GM23338 (cell line): Measurements from ENCODE around the gene SLC39A11. TPM values are rescaled to one million over a fixed set of nuclear protein-coding genes. Genes with fewer than 3 reads are reported as not detected.

ENCODE experiments used
- ATAC-seq: fragments of 200-7000 bp; cut with Tn5 transposase; 3 replicates; pipeline ENCODE4 v1.9.1; 2020
- DNase-seq: peaks from one replicate; pipeline ENCODE4 v3.0.0-alpha.2; 2015; ENCODE audit warnings: low spot score
- H2AFZ ChIP-seq: fragments of 200-600 bp; sonication (generic); 2 replicates; pipeline ENCODE4 v1.8.0; 2016; ENCODE audit warnings: antibody characterized with exemption, mild to moderate bottlenecking, moderate library complexity
- H3F3A ChIP-seq: fragments of 200-600 bp; sonication (generic); replicated peaks from 2 replicates; pipeline ENCODE4 v1.8.0; 2017; ENCODE audit warnings: antibody characterized with exemption, mixed run types, low read depth
- H3K27ac ChIP-seq: fragments of 200-600 bp; sonication (generic); 2 replicates; pipeline ENCODE4 v1.6.1; 2016; ENCODE audit warnings: low read depth
- H3K27me3 ChIP-seq: fragments of 200-600 bp; sonication (generic); 2 replicates; pipeline ENCODE4 v1.8.0; 2016; ENCODE audit warnings: mild to moderate bottlenecking, mixed run types, moderate library complexity; ENCODE audit not compliant: insufficient read depth
- H3K36me3 ChIP-seq: fragments of 200-600 bp; sonication (generic); 2 replicates; pipeline ENCODE4 v1.8.0; 2016; ENCODE audit warnings: mild to moderate bottlenecking; ENCODE audit not compliant: insufficient read depth
- H3K4me1 ChIP-seq: fragments of 200-600 bp; sonication (generic); 2 replicates; pipeline ENCODE4 v1.8.0; 2016; ENCODE audit warnings: mild to moderate bottlenecking, moderate library complexity; ENCODE audit not compliant: insufficient read depth
- H3K4me2 ChIP-seq: fragments of 200-600 bp; sonication (generic); 2 replicates; pipeline ENCODE4 v1.7.1; 2017; ENCODE audit warnings: mixed run types
- H3K4me3 ChIP-seq: fragments of 200-600 bp; sonication (generic); 2 replicates; pipeline ENCODE4 v1.6.1; 2016; ENCODE audit warnings: mixed run types
- H3K79me2 ChIP-seq: fragments of 200-600 bp; sonication (generic); replicated peaks from 2 replicates; pipeline ENCODE4 v1.8.0; 2017; ENCODE audit warnings: mild to moderate bottlenecking; ENCODE audit not compliant: insufficient read depth
- H3K9me2 ChIP-seq: fragments of 200-600 bp; sonication (generic); 2 replicates; pipeline ENCODE4 v1.8.0; 2017; ENCODE audit not compliant: insufficient read depth
- H4K20me1 ChIP-seq: fragments of 200-600 bp; sonication (generic); replicated peaks from 2 replicates; pipeline ENCODE4 v1.8.0; 2017; ENCODE audit warnings: mild to moderate bottlenecking; ENCODE audit not compliant: insufficient read depth
- H3K27ac Mint-ChIP-seq: 2 replicates; pipeline ENCODE4 v1.8.0; 2020; ENCODE audit warnings: inconsistent platforms, mild to moderate bottlenecking, moderate library complexity, mixed read lengths
- H3K27me3 Mint-ChIP-seq: 3 replicates; pipeline ENCODE4 v1.8.0; 2022; ENCODE audit warnings: low read depth, mild to moderate bottlenecking, moderate library complexity, mixed read lengths, inconsistent platforms; ENCODE audit not compliant: insufficient read depth, poor library complexity
- H3K36me3 Mint-ChIP-seq: 3 replicates; pipeline ENCODE4 v1.8.0; 2021; ENCODE audit warnings: low read depth, mild to moderate bottlenecking, inconsistent platforms, moderate library complexity, mixed read lengths
- H3K4me1 Mint-ChIP-seq: 3 replicates; pipeline ENCODE4 v1.8.0; 2020; ENCODE audit warnings: mild to moderate bottlenecking, inconsistent platforms, mixed read lengths
- H3K4me3 Mint-ChIP-seq: 3 replicates; pipeline ENCODE4 v1.8.0; 2021; ENCODE audit warnings: moderate library complexity, mild to moderate bottlenecking, inconsistent platforms, mixed read lengths
- H3K9me3 Mint-ChIP-seq: 3 replicates; pipeline ENCODE4 v1.8.0; 2020; ENCODE audit warnings: moderate library complexity, mild to moderate bottlenecking, inconsistent platforms, mixed read lengths
- CREB1 ChIP-seq: fragments of 250-450 bp; sonication (Bioruptor Pico); IDR thresholded peaks from 2 replicates; pipeline ENCODE4 v1.5.0; 2020; ENCODE audit warnings: low read depth, mild to moderate bottlenecking, moderate library complexity
- EZH2 ChIP-seq: fragments of 200-600 bp; sonication (generic); IDR thresholded peaks from one replicate; pipeline ENCODE4 v1.8.0; 2017; ENCODE audit warnings: antibody characterized with exemption, mild to moderate bottlenecking, low read depth; ENCODE audit not compliant: unreplicated experiment
- EZH2phosphoT487 ChIP-seq: fragments of 200-600 bp; sonication (generic); IDR thresholded peaks from one replicate; pipeline ENCODE4 v1.8.1; 2018; ENCODE audit warnings: antibody characterized with exemption; ENCODE audit not compliant: unreplicated experiment
- JUNB ChIP-seq: IDR thresholded peaks from one replicate; pipeline ENCODE4 v1.6.1; 2016; ENCODE audit warnings: antibody characterized with exemption; ENCODE audit not compliant: unreplicated experiment
- NANOG ChIP-seq: IDR thresholded peaks from 2 replicates; pipeline ENCODE4 v1.6.1; 2016; ENCODE audit warnings: antibody characterized with exemption, borderline replicate concordance
- POLR2AphosphoS5 ChIP-seq: IDR thresholded peaks from 2 replicates; pipeline ENCODE4 v1.6.1; 2016; ENCODE audit warnings: antibody characterized with exemption, low read depth
- STAT1 ChIP-seq: IDR thresholded peaks from one replicate; pipeline ENCODE4 v1.6.1; 2016; ENCODE audit warnings: antibody characterized with exemption; ENCODE audit not compliant: unreplicated experiment
- ZNF114 ChIP-seq: fragments of 250-450 bp; sonication (Bioruptor Pico); IDR thresholded peaks from 2 replicates; pipeline ENCODE4 v1.5.0; 2020; ENCODE audit warnings: mild to moderate bottlenecking, moderate library complexity
- ZNF331 ChIP-seq: fragments of 250-450 bp; sonication (Bioruptor Pico); IDR thresholded peaks from 2 replicates; pipeline ENCODE4 v1.5.0; 2020; ENCODE audit warnings: low read depth, mild to moderate bottlenecking, moderate library complexity
- polyA plus RNA-seq: library from polyadenylated mRNA; unstranded; fragments of >200 nt; fragmentation: Nextera tagmentation; extraction: Ambion mirVana; gene quantifications from 2 replicates; pipeline ENCODE4 v1.2.1, GENCODE V29; 2016
- total RNA-seq: library from RNA; depleted of rRNA; stranded (reverse); fragments of >200 nt; shearing (Covaris generic); gene quantifications from 2 replicates; pipeline ENCODE4 v1.2.3, GENCODE V29; 2014
- TF ChIP-seq, protein P1 (sequence below): IDR thresholded peaks from 2 replicates; pipeline ENCODE4 v1.6.1; 2016; ENCODE audit warnings: antibody characterized with exemption
- TF ChIP-seq, protein P2 (sequence below): fragments of 250-450 bp; sonication (Bioruptor Pico); IDR thresholded peaks from 2 replicates; pipeline ENCODE4 v1.5.0; 2020; ENCODE audit warnings: mild to moderate bottlenecking, moderate library complexity
- TF ChIP-seq, protein P3 (sequence below), 2 experiments: fragments of 200-600 bp in 1 of 2; sonication (generic) in 1 of 2; conservative IDR thresholded peaks; 2 replicates each; pipeline versions ENCODE4 v1.5.1 to v1.6.1; 2016 to 2017; ENCODE audit warnings: antibody characterized with exemption in 2 of 2, low read depth in 2 of 2, mild to moderate bottlenecking in 2 of 2, moderate library complexity in 1 of 2
- TF ChIP-seq, protein P4 (sequence below): IDR thresholded peaks from one replicate; pipeline ENCODE4 v1.6.1; 2018; ENCODE audit warnings: antibody characterized with exemption; ENCODE audit not compliant: unreplicated experiment

The SLC39A11 gene
- total and polyA plus RNA-seq, 2 experiments from 2014 or later = 10.8 to 18.1 TPM

DNA sequence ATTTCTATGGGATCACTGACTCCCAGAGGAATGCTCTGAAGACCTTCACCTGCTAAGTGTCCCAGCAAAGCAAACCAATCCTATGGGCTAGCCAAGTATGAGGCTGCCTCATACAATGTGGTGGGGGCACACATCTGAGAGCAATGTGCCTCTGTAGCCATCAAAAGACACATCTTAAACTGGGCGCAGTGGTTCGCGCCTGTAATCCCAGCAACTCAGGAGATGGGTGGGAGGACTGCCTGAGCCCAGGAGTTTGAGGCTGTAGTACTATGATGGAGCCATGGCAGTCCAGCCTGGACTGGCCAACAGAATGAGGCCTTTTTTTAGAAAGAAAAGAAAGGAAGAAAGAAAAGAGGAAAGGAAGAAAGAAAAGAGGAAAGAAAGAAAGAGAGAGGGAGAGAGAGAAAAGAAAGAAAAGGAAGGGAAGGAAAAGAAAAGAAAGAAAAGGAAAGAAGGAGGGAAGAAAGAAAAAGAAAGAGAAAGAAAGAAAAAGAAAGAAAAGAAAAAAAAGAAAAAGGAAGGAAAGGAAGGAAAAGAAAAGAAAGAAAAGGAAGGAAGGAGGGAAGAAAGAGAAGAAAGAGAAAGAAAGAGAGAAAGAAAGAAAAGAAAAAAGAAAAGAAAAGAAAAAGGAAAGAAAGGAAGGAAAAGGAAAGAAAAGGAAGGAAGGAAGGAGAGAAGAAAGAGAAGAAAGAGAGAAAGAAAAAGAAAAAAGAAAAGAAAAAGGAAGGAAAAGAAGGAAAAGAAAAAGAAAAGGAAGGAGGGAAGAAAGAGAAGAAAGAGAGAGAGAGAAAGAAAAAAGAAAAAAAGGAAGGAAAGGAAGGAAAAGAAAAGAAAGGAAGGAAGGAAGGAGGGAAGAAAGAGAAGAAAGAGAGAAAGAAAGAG, 430.3 kb downstream of the SLC39A11 start:
- Histone ChIP-seq H3K36me3 (no peaks in the 10 kb centered on the region), H2AFZ (no peak overlapping the region), H3K27me3 (no peaks in the 10 kb centered on the region), H3K9me2 (peaks cover 5% of the 10 kb centered on the region; the same call in 1 of the 2 replicates), H3K79me2 (no peaks in the 10 kb centered on the region), H3F3A (no peaks in the 10 kb centered on the region), H3K4me1 (peaks cover 12% of the 10 kb centered on the region; the same call in 1 of the 2 replicates), H3K4me2 (no peak overlapping the region), H3K4me3 (no peak overlapping the region), H3K27ac (no peak overlapping the region), H4K20me1 (no peaks in the 10 kb centered on the region)
- Mint-ChIP-seq H3K4me1 (peaks cover 15% of the 10 kb centered on the region), H3K27ac (no peak overlapping the region), H3K27me3 (peaks cover 4% of the 10 kb centered on the region), H3K36me3 (no peaks in the 10 kb centered on the region; the same call in 2 of the 3 replicates), H3K9me3 (no peaks in the 10 kb centered on the region), H3K4me3 (no peak overlapping the region)
- ATAC-seq (no peak), DNase-seq (no peak)
- TF ChIP-seq, protein P1, sequence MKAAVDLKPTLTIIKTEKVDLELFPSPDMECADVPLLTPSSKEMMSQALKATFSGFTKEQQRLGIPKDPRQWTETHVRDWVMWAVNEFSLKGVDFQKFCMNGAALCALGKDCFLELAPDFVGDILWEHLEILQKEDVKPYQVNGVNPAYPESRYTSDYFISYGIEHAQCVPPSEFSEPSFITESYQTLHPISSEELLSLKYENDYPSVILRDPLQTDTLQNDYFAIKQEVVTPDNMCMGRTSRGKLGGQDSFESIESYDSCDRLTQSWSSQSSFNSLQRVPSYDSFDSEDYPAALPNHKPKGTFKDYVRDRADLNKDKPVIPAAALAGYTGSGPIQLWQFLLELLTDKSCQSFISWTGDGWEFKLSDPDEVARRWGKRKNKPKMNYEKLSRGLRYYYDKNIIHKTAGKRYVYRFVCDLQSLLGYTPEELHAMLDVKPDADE = no peak
- TF ChIP-seq, protein P2, sequence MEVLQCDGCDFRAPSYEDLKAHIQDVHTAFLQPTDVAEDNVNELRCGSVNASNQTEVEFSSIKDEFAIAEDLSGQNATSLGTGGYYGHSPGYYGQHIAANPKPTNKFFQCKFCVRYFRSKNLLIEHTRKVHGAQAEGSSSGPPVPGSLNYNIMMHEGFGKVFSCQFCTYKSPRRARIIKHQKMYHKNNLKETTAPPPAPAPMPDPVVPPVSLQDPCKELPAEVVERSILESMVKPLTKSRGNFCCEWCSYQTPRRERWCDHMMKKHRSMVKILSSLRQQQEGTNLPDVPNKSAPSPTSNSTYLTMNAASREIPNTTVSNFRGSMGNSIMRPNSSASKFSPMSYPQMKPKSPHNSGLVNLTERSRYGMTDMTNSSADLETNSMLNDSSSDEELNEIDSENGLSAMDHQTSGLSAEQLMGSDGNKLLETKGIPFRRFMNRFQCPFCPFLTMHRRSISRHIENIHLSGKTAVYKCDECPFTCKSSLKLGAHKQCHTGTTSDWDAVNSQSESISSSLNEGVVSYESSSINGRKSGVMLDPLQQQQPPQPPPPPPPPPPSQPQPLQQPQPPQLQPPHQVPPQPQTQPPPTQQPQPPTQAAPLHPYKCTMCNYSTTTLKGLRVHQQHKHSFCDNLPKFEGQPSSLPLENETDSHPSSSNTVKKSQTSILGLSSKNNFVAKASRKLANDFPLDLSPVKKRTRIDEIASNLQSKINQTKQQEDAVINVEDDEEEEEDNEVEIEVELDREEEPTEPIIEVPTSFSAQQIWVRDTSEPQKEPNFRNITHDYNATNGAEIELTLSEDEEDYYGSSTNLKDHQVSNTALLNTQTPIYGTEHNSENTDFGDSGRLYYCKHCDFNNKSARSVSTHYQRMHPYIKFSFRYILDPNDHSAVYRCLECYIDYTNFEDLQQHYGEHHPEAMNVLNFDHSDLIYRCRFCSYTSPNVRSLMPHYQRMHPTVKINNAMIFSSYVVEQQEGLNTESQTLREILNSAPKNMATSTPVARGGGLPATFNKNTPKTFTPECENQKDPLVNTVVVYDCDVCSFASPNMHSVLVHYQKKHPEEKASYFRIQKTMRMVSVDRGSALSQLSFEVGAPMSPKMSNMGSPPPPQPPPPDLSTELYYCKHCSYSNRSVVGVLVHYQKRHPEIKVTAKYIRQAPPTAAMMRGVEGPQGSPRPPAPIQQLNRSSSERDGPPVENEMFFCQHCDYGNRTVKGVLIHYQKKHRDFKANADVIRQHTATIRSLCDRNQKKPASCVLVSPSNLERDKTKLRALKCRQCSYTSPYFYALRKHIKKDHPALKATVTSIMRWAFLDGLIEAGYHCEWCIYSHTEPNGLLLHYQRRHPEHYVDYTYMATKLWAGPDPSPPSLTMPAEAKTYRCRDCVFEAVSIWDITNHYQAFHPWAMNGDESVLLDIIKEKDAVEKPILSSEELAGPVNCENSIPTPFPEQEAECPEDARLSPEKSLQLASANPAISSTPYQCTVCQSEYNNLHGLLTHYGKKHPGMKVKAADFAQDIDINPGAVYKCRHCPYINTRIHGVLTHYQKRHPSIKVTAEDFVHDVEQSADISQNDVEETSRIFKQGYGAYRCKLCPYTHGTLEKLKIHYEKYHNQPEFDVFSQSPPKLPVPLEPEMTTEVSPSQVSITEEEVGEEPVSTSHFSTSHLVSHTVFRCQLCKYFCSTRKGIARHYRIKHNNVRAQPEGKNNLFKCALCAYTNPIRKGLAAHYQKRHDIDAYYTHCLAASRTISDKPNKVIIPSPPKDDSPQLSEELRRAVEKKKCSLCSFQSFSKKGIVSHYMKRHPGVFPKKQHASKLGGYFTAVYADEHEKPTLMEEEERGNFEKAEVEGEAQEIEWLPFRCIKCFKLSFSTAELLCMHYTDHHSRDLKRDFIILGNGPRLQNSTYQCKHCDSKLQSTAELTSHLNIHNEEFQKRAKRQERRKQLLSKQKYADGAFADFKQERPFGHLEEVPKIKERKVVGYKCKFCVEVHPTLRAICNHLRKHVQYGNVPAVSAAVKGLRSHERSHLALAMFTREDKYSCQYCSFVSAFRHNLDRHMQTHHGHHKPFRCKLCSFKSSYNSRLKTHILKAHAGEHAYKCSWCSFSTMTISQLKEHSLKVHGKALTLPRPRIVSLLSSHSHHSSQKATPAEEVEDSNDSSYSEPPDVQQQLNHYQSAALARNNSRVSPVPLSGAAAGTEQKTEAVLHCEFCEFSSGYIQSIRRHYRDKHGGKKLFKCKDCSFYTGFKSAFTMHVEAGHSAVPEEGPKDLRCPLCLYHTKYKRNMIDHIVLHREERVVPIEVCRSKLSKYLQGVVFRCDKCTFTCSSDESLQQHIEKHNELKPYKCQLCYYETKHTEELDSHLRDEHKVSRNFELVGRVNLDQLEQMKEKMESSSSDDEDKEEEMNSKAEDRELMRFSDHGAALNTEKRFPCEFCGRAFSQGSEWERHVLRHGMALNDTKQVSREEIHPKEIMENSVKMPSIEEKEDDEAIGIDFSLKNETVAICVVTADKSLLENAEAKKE = no peak
- TF ChIP-seq ZNF114 (no peak), EZH2 (no peak), POLR2AphosphoS5 (no peak), CREB1 (no peak), JUNB (no peak), NANOG (no peak), EZH2phosphoT487 (no peak), STAT1 (no peak), ZNF331 (CRISPR knock-in tag) (no peak)
- TF ChIP-seq, protein P3, sequence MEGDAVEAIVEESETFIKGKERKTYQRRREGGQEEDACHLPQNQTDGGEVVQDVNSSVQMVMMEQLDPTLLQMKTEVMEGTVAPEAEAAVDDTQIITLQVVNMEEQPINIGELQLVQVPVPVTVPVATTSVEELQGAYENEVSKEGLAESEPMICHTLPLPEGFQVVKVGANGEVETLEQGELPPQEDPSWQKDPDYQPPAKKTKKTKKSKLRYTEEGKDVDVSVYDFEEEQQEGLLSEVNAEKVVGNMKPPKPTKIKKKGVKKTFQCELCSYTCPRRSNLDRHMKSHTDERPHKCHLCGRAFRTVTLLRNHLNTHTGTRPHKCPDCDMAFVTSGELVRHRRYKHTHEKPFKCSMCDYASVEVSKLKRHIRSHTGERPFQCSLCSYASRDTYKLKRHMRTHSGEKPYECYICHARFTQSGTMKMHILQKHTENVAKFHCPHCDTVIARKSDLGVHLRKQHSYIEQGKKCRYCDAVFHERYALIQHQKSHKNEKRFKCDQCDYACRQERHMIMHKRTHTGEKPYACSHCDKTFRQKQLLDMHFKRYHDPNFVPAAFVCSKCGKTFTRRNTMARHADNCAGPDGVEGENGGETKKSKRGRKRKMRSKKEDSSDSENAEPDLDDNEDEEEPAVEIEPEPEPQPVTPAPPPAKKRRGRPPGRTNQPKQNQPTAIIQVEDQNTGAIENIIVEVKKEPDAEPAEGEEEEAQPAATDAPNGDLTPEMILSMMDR (conservative IDR thresholded peaks at IDR 0.05; ENCODE audit: low read depth in 2 of 2) = no peak
- TF ChIP-seq, protein P4, sequence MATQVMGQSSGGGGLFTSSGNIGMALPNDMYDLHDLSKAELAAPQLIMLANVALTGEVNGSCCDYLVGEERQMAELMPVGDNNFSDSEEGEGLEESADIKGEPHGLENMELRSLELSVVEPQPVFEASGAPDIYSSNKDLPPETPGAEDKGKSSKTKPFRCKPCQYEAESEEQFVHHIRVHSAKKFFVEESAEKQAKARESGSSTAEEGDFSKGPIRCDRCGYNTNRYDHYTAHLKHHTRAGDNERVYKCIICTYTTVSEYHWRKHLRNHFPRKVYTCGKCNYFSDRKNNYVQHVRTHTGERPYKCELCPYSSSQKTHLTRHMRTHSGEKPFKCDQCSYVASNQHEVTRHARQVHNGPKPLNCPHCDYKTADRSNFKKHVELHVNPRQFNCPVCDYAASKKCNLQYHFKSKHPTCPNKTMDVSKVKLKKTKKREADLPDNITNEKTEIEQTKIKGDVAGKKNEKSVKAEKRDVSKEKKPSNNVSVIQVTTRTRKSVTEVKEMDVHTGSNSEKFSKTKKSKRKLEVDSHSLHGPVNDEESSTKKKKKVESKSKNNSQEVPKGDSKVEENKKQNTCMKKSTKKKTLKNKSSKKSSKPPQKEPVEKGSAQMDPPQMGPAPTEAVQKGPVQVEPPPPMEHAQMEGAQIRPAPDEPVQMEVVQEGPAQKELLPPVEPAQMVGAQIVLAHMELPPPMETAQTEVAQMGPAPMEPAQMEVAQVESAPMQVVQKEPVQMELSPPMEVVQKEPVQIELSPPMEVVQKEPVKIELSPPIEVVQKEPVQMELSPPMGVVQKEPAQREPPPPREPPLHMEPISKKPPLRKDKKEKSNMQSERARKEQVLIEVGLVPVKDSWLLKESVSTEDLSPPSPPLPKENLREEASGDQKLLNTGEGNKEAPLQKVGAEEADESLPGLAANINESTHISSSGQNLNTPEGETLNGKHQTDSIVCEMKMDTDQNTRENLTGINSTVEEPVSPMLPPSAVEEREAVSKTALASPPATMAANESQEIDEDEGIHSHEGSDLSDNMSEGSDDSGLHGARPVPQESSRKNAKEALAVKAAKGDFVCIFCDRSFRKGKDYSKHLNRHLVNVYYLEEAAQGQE = no peak
